ENCODE data around the gene PNPLA7.

DNA sequence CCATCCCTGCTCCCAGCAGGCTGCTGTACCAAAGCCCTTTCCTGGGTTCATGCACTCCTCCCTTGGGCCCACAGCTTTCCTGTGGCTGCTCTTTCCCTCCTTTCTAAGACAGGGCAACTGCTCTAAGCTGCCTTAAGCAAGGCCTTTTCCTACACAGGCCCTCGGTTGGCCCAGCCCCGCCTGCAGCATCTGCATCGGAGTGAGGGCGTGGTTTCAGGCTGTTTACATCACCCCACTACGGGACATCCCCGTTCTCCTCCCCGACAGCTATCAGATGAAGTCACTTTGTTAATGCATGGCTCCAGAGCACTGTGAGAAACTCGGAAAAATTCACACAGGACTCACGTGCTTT is 25.1 kb upstream of the PNPLA7 start:
- TF ChIP-seq, protein P1, sequence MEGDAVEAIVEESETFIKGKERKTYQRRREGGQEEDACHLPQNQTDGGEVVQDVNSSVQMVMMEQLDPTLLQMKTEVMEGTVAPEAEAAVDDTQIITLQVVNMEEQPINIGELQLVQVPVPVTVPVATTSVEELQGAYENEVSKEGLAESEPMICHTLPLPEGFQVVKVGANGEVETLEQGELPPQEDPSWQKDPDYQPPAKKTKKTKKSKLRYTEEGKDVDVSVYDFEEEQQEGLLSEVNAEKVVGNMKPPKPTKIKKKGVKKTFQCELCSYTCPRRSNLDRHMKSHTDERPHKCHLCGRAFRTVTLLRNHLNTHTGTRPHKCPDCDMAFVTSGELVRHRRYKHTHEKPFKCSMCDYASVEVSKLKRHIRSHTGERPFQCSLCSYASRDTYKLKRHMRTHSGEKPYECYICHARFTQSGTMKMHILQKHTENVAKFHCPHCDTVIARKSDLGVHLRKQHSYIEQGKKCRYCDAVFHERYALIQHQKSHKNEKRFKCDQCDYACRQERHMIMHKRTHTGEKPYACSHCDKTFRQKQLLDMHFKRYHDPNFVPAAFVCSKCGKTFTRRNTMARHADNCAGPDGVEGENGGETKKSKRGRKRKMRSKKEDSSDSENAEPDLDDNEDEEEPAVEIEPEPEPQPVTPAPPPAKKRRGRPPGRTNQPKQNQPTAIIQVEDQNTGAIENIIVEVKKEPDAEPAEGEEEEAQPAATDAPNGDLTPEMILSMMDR (IDR thresholded peaks at IDR 0.05), result no peak
- TF ChIP-seq POLR2A (IDR thresholded peaks at IDR 0.05), result no peak
